DND-41 (cell line): ENCODE results near the gene CCDC192.

Source experiments
- ATAC-seq: fragments of 200-7000 bp; cut with Tn5 transposase; 3 replicates; pipeline ENCODE4 v1.9.1; 2021; ENCODE audit warnings: low read depth; ENCODE audit not compliant: insufficient read depth
- DNase-seq: peaks from one replicate; pipeline ENCODE4 v3.0.0-alpha.2; 2020
- H2AFZ ChIP-seq: 2 replicates; pipeline ENCODE4 v1.6.0; 2012; ENCODE audit warnings: low read depth, low read length
- H3K27ac ChIP-seq: 2 replicates; pipeline ENCODE4 v1.5.1; 2012; ENCODE audit warnings: low read length, inconsistent platforms
- H3K27me3 ChIP-seq: fragments of 200-600 bp; sonication (generic); 2 replicates; pipeline ENCODE4 v1.6.0; 2012; ENCODE audit warnings: low read length, mild to moderate bottlenecking, inconsistent platforms; ENCODE audit not compliant: insufficient read depth, poor library complexity
- H3K36me3 ChIP-seq: 2 replicates; pipeline ENCODE4 v1.5.1; 2012; ENCODE audit warnings: low read length, inconsistent platforms; ENCODE audit not compliant: insufficient read depth
- H3K4me1 ChIP-seq: 2 replicates; pipeline ENCODE4 v1.5.1; 2012; ENCODE audit warnings: mild to moderate bottlenecking, low read length; ENCODE audit not compliant: insufficient read depth
- H3K4me2 ChIP-seq: 2 replicates; pipeline ENCODE4 v1.6.0; 2012; ENCODE audit warnings: mild to moderate bottlenecking, moderate library complexity, low read length, inconsistent platforms; ENCODE audit not compliant: insufficient read depth
- H3K4me3 ChIP-seq, 2 experiments: fragments of 200-600 bp in 1 of 2; shearing (Covaris generic) in 1 of 2; 2 replicates each; pipeline ENCODE4 v1.5.1; 2012 to 2016; ENCODE audit warnings: inconsistent platforms in 2 of 2, low read length in 2 of 2, mild to moderate bottlenecking in 2 of 2, low read depth in 1 of 2, moderate library complexity in 1 of 2
- H3K79me2 ChIP-seq: 2 replicates; pipeline ENCODE4 v1.6.0; 2012; ENCODE audit warnings: low read length, inconsistent platforms; ENCODE audit not compliant: insufficient read depth
- H3K9ac ChIP-seq: 2 replicates; pipeline ENCODE4 v1.6.0; 2012; ENCODE audit warnings: low read depth, mild to moderate bottlenecking, inconsistent platforms, low read length, moderate library complexity
- H3K9me3 ChIP-seq: 2 replicates; pipeline ENCODE4 v1.5.1; 2012; ENCODE audit warnings: low read length, moderate library complexity, mild to moderate bottlenecking, inconsistent platforms; ENCODE audit not compliant: insufficient read depth, severe bottlenecking
- H4K20me1 ChIP-seq: 2 replicates; pipeline ENCODE4 v1.6.0; 2012; ENCODE audit warnings: low read length; ENCODE audit not compliant: insufficient read depth
- EZH2 ChIP-seq: IDR thresholded peaks from 3 replicates; pipeline ENCODE4 v1.6.1; 2012; ENCODE audit warnings: borderline replicate concordance, low read depth, mild to moderate bottlenecking, moderate library complexity, low read length, inconsistent platforms; ENCODE audit not compliant: severe bottlenecking
- TF ChIP-seq, protein P1 (sequence below): IDR thresholded peaks from 2 replicates; pipeline ENCODE4 v1.5.1; 2012; ENCODE audit warnings: borderline replicate concordance, low read length, moderate library complexity, mild to moderate bottlenecking; ENCODE audit not compliant: poor library complexity, severe bottlenecking; ENCODE audit errors: extremely low read depth

Gene CCDC192

GRCh38 chr5:127906562-127907204 lies 203.5 kb downstream of the CCDC192 start:
- H3K4me2 ChIP-seq, result no peak overlapping the region
- no peak overlapping the region for H3K27ac ChIP-seq
- no peaks in the 10 kb centered on the region for H3K9me3 ChIP-seq
- no peak for ATAC-seq
- H3K4me3 ChIP-seq, result no peak overlapping the region
- no peaks in the 10 kb centered on the region for H4K20me1 ChIP-seq
- H3K9ac ChIP-seq, result no peak overlapping the region
- H3K79me2 ChIP-seq, result no peaks in the 10 kb centered on the region
- no peak for DNase-seq
- H3K36me3 ChIP-seq, result no peaks in the 10 kb centered on the region
- H3K27me3 ChIP-seq, result peaks cover 2% of the 10 kb centered on the region
- no peak overlapping the region for H2AFZ ChIP-seq
- TF ChIP-seq, protein P1, sequence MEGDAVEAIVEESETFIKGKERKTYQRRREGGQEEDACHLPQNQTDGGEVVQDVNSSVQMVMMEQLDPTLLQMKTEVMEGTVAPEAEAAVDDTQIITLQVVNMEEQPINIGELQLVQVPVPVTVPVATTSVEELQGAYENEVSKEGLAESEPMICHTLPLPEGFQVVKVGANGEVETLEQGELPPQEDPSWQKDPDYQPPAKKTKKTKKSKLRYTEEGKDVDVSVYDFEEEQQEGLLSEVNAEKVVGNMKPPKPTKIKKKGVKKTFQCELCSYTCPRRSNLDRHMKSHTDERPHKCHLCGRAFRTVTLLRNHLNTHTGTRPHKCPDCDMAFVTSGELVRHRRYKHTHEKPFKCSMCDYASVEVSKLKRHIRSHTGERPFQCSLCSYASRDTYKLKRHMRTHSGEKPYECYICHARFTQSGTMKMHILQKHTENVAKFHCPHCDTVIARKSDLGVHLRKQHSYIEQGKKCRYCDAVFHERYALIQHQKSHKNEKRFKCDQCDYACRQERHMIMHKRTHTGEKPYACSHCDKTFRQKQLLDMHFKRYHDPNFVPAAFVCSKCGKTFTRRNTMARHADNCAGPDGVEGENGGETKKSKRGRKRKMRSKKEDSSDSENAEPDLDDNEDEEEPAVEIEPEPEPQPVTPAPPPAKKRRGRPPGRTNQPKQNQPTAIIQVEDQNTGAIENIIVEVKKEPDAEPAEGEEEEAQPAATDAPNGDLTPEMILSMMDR, result no peak
- TF ChIP-seq EZH2, result no peak
- no peaks in the 10 kb centered on the region for H3K4me1 ChIP-seq

DNA sequence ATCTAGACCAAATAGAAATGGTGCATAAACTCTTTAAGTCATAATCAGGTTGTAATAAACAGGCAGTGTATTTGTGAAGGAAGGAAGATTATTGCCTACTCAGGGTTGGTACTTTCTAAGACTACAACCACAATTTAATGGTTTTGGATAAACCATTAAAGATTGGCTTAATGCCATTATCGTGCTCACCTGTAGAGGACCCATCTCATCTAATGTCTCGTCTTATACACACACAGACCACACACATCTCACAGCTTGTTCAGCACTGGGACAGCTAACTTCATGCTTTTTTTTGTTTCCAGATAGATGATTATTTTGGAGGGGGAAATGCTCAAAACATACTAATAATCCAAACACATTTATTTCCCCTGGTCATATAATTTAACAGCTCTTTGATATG lies 204.7 kb downstream of the CCDC192 start:
- Histone ChIP-seq H3K79me2 (no peaks in the 10 kb centered on the region), H3K27ac (no peak overlapping the region), H2AFZ (no peak overlapping the region), H3K36me3 (no peaks in the 10 kb centered on the region), H3K4me3 (no peak overlapping the region), H3K4me1 (no peaks in the 10 kb centered on the region), H3K4me2 (no peak overlapping the region), H4K20me1 (no peaks in the 10 kb centered on the region), H3K9me3 (no peaks in the 10 kb centered on the region), H3K27me3 (peaks cover 2% of the 10 kb centered on the region), H3K9ac (no peak overlapping the region)
- DNase-seq (no peak), ATAC-seq (no peak; the same call in 2 of the 3 replicates)
- TF ChIP-seq, protein P1, result peak; percentile 6
- TF ChIP-seq EZH2, result no peak

DNA sequence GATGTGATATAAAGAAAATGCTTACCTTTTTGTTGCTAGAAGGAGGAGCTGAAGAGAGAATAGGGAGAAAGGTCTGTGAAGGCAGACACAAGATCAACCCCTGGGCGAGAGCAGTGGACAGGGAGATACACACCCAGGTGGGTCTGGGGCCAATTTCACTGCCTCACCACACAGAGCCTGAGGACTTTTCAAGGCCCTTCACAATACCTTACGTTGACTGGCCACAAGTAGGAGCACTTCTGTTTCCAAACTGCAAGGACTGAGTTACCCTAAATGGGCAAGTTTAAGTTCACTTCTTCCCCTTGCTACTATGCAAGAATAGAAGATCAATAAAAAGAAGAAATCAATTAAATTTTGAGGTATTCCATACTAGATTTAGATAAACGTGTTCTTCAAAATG lies 205.9 kb downstream of the CCDC192 start:
- ATAC-seq (peak; percentile 71), DNase-seq (no peak)
- Histone ChIP-seq H3K9me3 (no peaks in the 10 kb centered on the region), H3K27me3 (peaks cover 2% of the 10 kb centered on the region), H3K4me1 (no peaks in the 10 kb centered on the region), H3K36me3 (no peaks in the 10 kb centered on the region), H3K4me3 (no peak overlapping the region), H2AFZ (no peak overlapping the region), H3K79me2 (no peaks in the 10 kb centered on the region), H3K9ac (no peak overlapping the region), H3K4me2 (no peak overlapping the region), H4K20me1 (no peaks in the 10 kb centered on the region), H3K27ac (no peak overlapping the region)
- TF ChIP-seq EZH2, result no peak
- TF ChIP-seq, protein P1, result peak; percentile 48
